ENCODE data around the gene HEMGN. TPM values are rescaled to one million over a fixed set of nuclear protein-coding genes. Genes with fewer than 3 reads are reported as not detected.

HEMGN gene
- total RNA-seq, 1 experiment from 2014 or later, result 0.11 TPM

GRCh38 chr9:97941323-97941722 lies 3.4 kb upstream of the HEMGN start:
- Mint-ChIP-seq H3K4me3 (no peak overlapping the region), H3K4me1 (no peaks in the 10 kb centered on the region), H3K27me3 (ENCODE audit: low read depth) (peaks cover 59% of the 10 kb centered on the region), H3K27ac (no peak overlapping the region), H3K9me3 (no peaks in the 10 kb centered on the region), H3K36me3 (no peaks in the 10 kb centered on the region)
- DNase-seq (ENCODE audit: low spot score) (no peak), ATAC-seq (no peak)
- ChIA-PET CTCF (no interaction called here), POLR2A (no interaction called here)
- TF ChIP-seq CTCF (IDR thresholded peaks at IDR 0.05) (no peak), FOXK1 (CRISPR knock-in tag; IDR thresholded peaks at IDR 0.05) (no peak), ZNF281 (CRISPR knock-in tag; IDR thresholded peaks at IDR 0.05) (no peak), RELA (CRISPR knock-in tag; IDR thresholded peaks at IDR 0.05; ENCODE audit: borderline replicate concordance) (no peak)

- Mint-ChIP-seq H3K27me3 (ENCODE audit: low read depth) (peaks cover 58% of the 10 kb centered on the region), H3K9me3 (no peaks in the 10 kb centered on the region), H3K4me1 (no peaks in the 10 kb centered on the region), H3K27ac (no peak overlapping the region), H3K36me3 (no peaks in the 10 kb centered on the region), H3K4me3 (no peak overlapping the region)
- CTCF ChIA-PET, result interaction anchor here (0.9 kb wide), 1 partner anchor 50 kb away, joined by 3 read pairs; no protein-coding TSS in a partner anchor
- DNase-seq (ENCODE audit: low spot score), result no peak
- TF ChIP-seq OVOL2 (CRISPR knock-in tag; IDR thresholded peaks at IDR 0.05; ENCODE audit: borderline replicate concordance), result no peak
- TF ChIP-seq JAZF1 (CRISPR knock-in tag; IDR thresholded peaks at IDR 0.05), result no peak
- no peak for TF ChIP-seq USF1 (CRISPR knock-in tag; IDR thresholded peaks at IDR 0.05)
- no peak for TF ChIP-seq E2F4 (CRISPR knock-in tag; IDR thresholded peaks at IDR 0.05; ENCODE audit: borderline replicate concordance, low read depth)
- ATAC-seq, result no peak
- POLR2A ChIA-PET, result no interaction called here
Observed at GRCh38 chr9:97940741-97941140, 2.8 kb upstream of the HEMGN start.

GRCh38 chr9:97940233-97940632 lies 2.3 kb upstream of the HEMGN start:
- no peaks in the 10 kb centered on the region for H3K9me3 Mint-ChIP-seq
- CTCF ChIA-PET, result interaction anchor here (0.9 kb wide), 1 partner anchor 50 kb away, joined by 3 read pairs; no protein-coding TSS in a partner anchor
- H3K4me3 Mint-ChIP-seq, result no peak overlapping the region
- no peaks in the 10 kb centered on the region for H3K36me3 Mint-ChIP-seq
- ATAC-seq (no peak), DNase-seq (ENCODE audit: low spot score) (no peak)
- no peaks in the 10 kb centered on the region for H3K4me1 Mint-ChIP-seq
- no peak overlapping the region for H3K27ac Mint-ChIP-seq
- peaks cover 59% of the 10 kb centered on the region for H3K27me3 Mint-ChIP-seq (ENCODE audit: low read depth)
- POLR2A ChIA-PET, result no interaction called here
- no peak for TF ChIP-seq TEAD4 (CRISPR knock-in tag; IDR thresholded peaks at IDR 0.05)
- no peak for TF ChIP-seq ZNF138 (CRISPR knock-in tag; conservative IDR thresholded peaks at IDR 0.05)
- no peak for TF ChIP-seq CBFB (CRISPR knock-in tag; IDR thresholded peaks at IDR 0.05; ENCODE audit: low read depth)
- no peak for TF ChIP-seq NR3C1 (CRISPR knock-in tag; conservative IDR thresholded peaks at IDR 0.05; ENCODE audit: low read depth)
- TF ChIP-seq FOXP1 (CRISPR knock-in tag; IDR thresholded peaks at IDR 0.05; ENCODE audit: borderline replicate concordance), result no peak
- no peak for TF ChIP-seq HMGA2 (CRISPR knock-in tag; IDR thresholded peaks at IDR 0.05)
- no peak for TF ChIP-seq FOXJ3 (CRISPR knock-in tag; IDR thresholded peaks at IDR 0.05; ENCODE audit: borderline replicate concordance)
- no peak for TF ChIP-seq PRDM15 (CRISPR knock-in tag; IDR thresholded peaks at IDR 0.05)
- no peak for TF ChIP-seq CDX4 (CRISPR knock-in tag; IDR thresholded peaks at IDR 0.05; ENCODE audit: borderline replicate concordance)
- no peak for TF ChIP-seq SMAD4 (CRISPR knock-in tag; IDR thresholded peaks at IDR 0.05)
- TF ChIP-seq ATF6 (CRISPR knock-in tag; IDR thresholded peaks at IDR 0.05), result no peak
- TF ChIP-seq ZNF219 (CRISPR knock-in tag; IDR thresholded peaks at IDR 0.05; ENCODE audit: borderline replicate concordance), result no peak
